ENCODE measurements around the gene CHRNB4. TPM values are rescaled to one million over a fixed set of nuclear protein-coding genes. Genes with fewer than 3 reads are reported as not detected.

Gene CHRNB4
- total RNA-seq, 1 donor from 2014 or later: 0.10 TPM

DNA sequence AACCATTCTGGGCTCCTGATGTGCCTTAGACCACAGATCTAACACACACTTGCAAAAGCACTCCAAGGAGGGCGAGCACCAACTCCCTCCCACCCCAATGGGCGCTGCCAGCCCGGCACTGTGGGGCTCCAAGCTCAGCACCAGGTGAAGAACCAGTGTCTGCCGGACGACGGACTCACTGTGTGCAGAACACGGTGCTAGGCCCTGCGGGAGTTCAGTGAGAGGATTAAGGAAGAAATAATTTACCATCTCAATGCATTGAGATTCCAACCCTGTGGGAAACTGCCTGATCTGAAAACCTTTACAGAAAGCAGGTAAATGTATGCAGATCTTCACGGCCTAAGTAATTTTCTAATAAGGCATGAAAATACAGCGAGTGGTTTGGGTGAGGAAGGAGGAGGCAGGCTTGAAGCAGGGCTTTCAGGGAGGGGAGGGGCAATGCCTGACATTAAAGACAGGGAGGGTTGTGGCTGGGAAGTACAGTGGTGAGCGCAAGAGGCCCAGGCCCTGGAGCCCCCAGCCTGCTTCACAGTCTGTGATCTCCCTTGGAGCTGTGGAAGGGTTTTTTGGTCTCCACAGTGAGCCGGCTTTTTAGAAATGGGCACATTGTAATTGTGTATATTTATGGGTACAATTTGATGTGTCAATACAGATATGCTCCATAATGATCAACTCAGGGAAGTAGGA is 35.6 kb upstream of the CHRNB4 start:
- no peaks in the 10 kb centered on the region for H3K9me3 Mint-ChIP-seq (ENCODE audit: low read depth)
- H3K4me1 Mint-ChIP-seq (ENCODE audit: low read depth): no peaks in the 10 kb centered on the region
- H3K36me3 Mint-ChIP-seq (ENCODE audit: low read depth): no peaks in the 10 kb centered on the region
- H3K27me3 Mint-ChIP-seq (ENCODE audit: low read depth): no peaks in the 10 kb centered on the region
- H3K27ac Mint-ChIP-seq (ENCODE audit: unreplicated experiment): no peak overlapping the region
- TF ChIP-seq CTCF (IDR thresholded peaks at IDR 0.05): no peak
- no peak overlapping the region for H3K4me3 Mint-ChIP-seq (ENCODE audit: unreplicated experiment)
- DNase-seq (ENCODE audit: low spot score): no peak

DNA sequence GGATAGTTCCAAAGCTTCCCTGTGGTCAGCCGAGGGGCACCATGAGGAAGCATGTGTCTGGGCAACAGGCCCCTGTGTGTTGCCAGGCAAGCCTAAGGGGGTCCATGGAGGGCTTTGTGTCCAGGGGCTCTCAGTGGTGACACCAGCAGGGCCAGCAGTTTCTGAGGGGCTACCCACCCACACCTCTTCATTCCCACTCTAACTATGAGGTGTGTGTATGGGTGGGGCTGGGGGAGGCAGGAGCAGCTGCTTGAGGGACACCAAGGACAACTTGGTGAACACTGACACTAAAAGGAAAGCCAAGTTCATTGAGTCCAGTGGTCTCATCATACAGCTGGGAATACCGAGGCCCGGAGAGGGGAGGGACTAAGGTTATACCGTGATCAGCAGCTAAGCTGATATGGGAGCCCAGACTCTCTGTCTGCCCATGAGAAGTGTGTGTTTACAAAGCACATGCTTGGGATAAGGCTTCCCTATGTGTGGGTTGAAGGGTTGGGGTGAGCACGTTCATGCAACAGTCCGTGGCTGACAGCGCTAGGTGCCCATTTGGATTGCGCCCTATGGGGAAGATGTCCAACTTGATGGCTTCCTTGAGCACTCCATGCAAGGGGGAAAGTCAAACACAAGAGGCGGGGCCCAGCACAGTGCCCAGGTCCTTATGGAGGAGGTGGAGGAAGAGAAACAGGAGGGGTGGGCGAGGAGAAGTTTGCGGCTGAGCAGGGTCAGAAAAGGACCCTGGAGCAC is 34.8 kb upstream of the CHRNB4 start:
- H3K27me3 Mint-ChIP-seq (ENCODE audit: low read depth): no peaks in the 10 kb centered on the region
- no peaks in the 10 kb centered on the region for H3K4me1 Mint-ChIP-seq (ENCODE audit: low read depth)
- H3K27ac Mint-ChIP-seq (ENCODE audit: unreplicated experiment): no peak overlapping the region
- no peaks in the 10 kb centered on the region for H3K36me3 Mint-ChIP-seq (ENCODE audit: low read depth)
- peak; percentile 54 for DNase-seq (ENCODE audit: low spot score)
- no peak overlapping the region for H3K4me3 Mint-ChIP-seq (ENCODE audit: unreplicated experiment)
- TF ChIP-seq CTCF (IDR thresholded peaks at IDR 0.05): no peak
- H3K9me3 Mint-ChIP-seq (ENCODE audit: low read depth): no peaks in the 10 kb centered on the region

GRCh38 chr15:78675206-78675605 is 34.2 kb upstream of the CHRNB4 start:
- Mint-ChIP-seq H3K4me3 (ENCODE audit: unreplicated experiment) (no peak overlapping the region), H3K36me3 (ENCODE audit: low read depth) (no peaks in the 10 kb centered on the region), H3K4me1 (ENCODE audit: low read depth) (no peaks in the 10 kb centered on the region), H3K27ac (ENCODE audit: unreplicated experiment) (no peak overlapping the region), H3K9me3 (ENCODE audit: low read depth) (no peaks in the 10 kb centered on the region), H3K27me3 (ENCODE audit: low read depth) (no peaks in the 10 kb centered on the region)
- DNase-seq (ENCODE audit: low spot score): no peak
- no peak for TF ChIP-seq CTCF (IDR thresholded peaks at IDR 0.05)

DNA sequence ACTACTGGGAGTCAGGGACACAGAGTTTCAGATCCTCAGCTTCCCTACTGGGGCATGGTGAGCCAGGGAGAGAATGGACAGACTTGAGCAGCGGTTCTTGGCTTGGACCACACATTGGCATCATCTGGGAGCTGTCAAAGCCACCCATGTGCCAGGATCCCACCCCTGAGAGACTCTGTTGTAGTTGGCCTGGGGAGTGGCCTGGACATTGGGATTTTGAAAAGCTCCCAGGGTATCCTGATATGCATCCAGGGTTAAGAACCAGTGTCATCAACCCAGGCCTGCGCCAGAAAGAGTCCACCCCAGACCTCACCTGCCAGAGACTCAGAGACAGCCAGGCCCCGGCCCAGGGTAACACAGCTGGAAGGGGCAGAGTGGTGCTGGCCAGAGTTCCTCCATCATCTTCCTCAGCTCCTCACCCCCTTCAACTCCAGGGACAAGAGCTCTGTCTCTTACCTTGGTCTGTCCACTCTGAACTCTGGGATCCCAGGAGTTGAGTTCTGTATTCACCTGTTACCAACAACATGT is 33.0 kb upstream of the CHRNB4 start:
- peaks cover under 1% of the 10 kb centered on the region for H3K4me1 Mint-ChIP-seq (ENCODE audit: low read depth)
- TF ChIP-seq CTCF (IDR thresholded peaks at IDR 0.05): no peak
- DNase-seq (ENCODE audit: low spot score): no peak
- no peaks in the 10 kb centered on the region for H3K9me3 Mint-ChIP-seq (ENCODE audit: low read depth)
- H3K27ac Mint-ChIP-seq (ENCODE audit: unreplicated experiment): no peak overlapping the region
- no peaks in the 10 kb centered on the region for H3K36me3 Mint-ChIP-seq (ENCODE audit: low read depth)
- no peak overlapping the region for H3K4me3 Mint-ChIP-seq (ENCODE audit: unreplicated experiment)
- peaks cover under 1% of the 10 kb centered on the region for H3K27me3 Mint-ChIP-seq (ENCODE audit: low read depth)

- no peak for DNase-seq (ENCODE audit: low spot score)
- Mint-ChIP-seq H3K4me1 (ENCODE audit: low read depth) (peaks cover 3% of the 10 kb centered on the region), H3K36me3 (ENCODE audit: low read depth) (no peaks in the 10 kb centered on the region)
These were observed 32.5 kb upstream of the CHRNB4 start for GRCh38 chr15:78673476-78673875.

More at GRCh38 chr15:78673476-78673875, 32.5 kb upstream of the CHRNB4 start:
- H3K27me3 Mint-ChIP-seq (ENCODE audit: low read depth): peaks cover 2% of the 10 kb centered on the region
- no peak overlapping the region for H3K27ac Mint-ChIP-seq (ENCODE audit: unreplicated experiment)
- TF ChIP-seq CTCF (IDR thresholded peaks at IDR 0.05): no peak
- H3K9me3 Mint-ChIP-seq (ENCODE audit: low read depth): no peaks in the 10 kb centered on the region
- H3K4me3 Mint-ChIP-seq (ENCODE audit: unreplicated experiment): no peak overlapping the region
